Measurements from ENCODE around the gene TMIE. TPM values are rescaled to one million over a fixed set of nuclear protein-coding genes. Genes with fewer than 3 reads are reported as not detected.

The TMIE gene
- total RNA-seq, 4 donors from 2014 or later = 0.41 to 2.1 (median 1.6) TPM; not detected in 1

DNA sequence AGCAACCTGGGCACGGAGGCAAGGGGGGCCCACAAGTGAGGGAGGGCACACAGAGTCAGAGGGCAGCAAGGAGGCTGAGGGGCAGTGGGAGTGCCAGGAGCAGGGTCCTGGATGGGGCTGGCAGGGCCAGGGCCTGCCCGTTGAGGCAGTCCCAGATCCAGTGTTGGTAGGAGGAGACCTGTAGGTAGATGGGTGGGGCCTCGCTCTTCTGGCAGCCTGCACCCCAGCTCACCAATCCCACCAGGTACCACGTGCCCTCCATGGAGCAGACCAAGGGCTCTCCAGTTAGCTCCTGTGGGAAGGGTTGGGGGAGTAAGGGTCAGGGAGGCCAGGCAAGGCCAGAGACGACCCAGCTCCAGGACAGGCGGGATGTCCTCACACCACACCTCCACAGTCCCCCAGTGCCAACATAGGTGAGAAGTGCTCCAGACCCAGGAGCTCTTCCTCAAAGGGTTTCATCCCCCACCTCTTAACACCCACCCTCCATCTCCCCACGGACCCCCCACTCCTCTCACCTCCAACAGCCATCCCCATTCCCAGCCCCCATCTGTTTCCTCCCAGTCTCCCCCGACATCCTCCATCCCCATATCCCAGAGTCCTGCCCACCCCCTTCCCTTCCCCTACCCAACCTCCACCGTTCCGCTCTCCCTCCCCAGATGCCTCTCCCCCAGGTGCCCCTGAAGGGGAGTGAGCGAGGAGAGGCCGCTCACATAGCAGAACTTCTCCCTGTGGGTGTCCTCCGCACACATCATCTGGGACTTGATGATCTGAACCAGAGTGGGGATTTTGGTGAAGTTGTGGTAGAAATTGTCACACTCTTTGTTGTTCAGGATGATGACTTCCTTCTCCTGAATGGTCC is 11.2 kb downstream of the TMIE start:
- intact Hi-C loops (cut with DNase I; ENCODE audit: low total_unique reads) = no loop called here
- no peaks in the 10 kb centered on the region for H3K27me3 ChIP-seq
- H3K27ac ChIP-seq = no peak overlapping the region
- DNase-seq = peak; percentile 6
- TF ChIP-seq POLR2A (IDR thresholded peaks at IDR 0.05) = no peak
- TF ChIP-seq, protein P1, sequence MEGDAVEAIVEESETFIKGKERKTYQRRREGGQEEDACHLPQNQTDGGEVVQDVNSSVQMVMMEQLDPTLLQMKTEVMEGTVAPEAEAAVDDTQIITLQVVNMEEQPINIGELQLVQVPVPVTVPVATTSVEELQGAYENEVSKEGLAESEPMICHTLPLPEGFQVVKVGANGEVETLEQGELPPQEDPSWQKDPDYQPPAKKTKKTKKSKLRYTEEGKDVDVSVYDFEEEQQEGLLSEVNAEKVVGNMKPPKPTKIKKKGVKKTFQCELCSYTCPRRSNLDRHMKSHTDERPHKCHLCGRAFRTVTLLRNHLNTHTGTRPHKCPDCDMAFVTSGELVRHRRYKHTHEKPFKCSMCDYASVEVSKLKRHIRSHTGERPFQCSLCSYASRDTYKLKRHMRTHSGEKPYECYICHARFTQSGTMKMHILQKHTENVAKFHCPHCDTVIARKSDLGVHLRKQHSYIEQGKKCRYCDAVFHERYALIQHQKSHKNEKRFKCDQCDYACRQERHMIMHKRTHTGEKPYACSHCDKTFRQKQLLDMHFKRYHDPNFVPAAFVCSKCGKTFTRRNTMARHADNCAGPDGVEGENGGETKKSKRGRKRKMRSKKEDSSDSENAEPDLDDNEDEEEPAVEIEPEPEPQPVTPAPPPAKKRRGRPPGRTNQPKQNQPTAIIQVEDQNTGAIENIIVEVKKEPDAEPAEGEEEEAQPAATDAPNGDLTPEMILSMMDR (IDR thresholded peaks at IDR 0.05) = no peak
- no peaks in the 10 kb centered on the region for H3K36me3 ChIP-seq
- H3K4me1 ChIP-seq = no peaks in the 10 kb centered on the region
- H3K4me3 ChIP-seq = no peak overlapping the region
- H3K9me3 ChIP-seq = no peaks in the 10 kb centered on the region

DNA sequence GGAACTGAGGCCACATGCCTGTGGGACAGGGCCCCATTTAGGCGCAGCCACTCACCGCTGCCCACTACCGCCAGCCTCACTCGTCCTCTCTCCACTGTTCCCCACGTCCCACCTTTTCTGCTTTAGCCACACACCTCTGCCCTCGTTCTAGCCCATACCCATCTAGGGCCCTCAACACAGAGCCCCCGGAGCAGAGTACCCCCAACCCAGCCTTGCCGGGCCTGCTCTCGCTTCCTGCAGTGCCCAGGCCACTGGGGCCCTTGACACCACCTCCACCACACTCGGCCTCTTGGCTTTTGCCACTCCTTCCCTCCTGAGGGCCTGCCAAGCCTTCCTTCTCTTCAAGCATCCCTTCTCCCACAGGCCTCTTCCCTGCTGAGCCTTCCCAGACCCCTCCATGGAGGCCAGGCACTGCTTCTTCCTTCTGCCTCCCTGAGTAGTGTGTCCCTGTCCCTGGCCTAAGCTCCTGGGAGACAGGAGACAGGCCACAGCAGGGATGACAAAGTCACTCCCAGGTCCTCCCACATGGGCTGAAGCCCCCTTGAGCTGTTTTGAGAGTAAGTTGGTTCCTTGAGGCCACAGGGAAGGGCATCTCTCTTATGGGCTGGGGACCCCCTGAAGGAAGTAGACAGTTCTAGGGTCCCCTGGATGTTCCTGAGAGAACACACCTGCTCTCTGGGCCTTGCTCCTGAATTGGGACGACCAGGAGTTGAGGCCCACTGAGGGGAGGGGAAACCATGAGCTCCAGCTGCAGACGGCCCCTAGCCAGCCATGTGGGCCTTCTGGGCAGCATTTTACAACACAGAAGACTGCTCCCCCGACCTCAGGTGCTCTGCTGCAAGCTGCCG is 12.1 kb downstream of the TMIE start:
- Histone ChIP-seq H3K27ac (no peak overlapping the region), H3K9me3 (no peaks in the 10 kb centered on the region), H3K4me3 (no peak overlapping the region), H3K27me3 (no peaks in the 10 kb centered on the region), H3K36me3 (no peaks in the 10 kb centered on the region), H3K4me1 (no peaks in the 10 kb centered on the region)
- TF ChIP-seq, protein P1 (IDR thresholded peaks at IDR 0.05) = no peak
- TF ChIP-seq POLR2A (IDR thresholded peaks at IDR 0.05) = no peak
- intact Hi-C loops (cut with DNase I; ENCODE audit: low total_unique reads) = no loop called here
- DNase-seq = peak in 1 of 2 donors; percentile 2

DNA sequence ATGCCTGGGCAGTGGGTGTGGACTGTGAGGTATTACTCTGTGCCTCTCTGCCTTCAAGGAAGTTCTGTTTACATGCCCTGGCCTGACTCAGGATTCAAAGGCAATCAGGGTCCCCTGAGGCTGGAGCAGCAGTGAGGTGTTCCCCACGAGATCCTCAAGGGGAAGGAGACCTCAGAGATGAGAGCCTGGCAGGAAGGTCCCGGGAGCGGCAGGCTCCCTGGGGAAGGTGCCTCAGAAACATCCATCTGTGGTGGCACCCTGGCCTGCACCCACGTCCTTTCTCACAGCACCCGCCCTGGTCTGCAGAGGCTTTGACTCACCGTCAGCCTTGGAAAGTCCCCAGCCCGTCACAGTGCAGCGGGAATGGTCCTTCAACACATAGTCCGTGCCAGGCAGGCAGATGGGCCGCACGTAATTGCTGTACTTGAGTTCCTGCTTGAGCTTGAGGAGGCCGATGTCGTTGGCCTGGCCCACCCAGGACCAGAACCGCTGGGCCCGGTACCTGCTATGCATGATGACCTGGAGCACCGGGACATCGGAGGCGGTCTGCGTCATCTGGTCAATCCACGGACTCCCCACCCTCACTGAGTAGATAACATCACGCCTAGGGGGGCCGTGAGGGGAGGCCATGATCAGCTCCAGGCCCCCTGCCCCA is 12.8 kb downstream of the TMIE start:
- Histone ChIP-seq H3K27ac (no peak overlapping the region), H3K4me1 (no peaks in the 10 kb centered on the region), H3K27me3 (no peaks in the 10 kb centered on the region), H3K36me3 (no peaks in the 10 kb centered on the region), H3K9me3 (no peaks in the 10 kb centered on the region), H3K4me3 (no peak overlapping the region)
- DNase-seq = no peak
- intact Hi-C loops (cut with DNase I; ENCODE audit: low total_unique reads) = no loop called here
- TF ChIP-seq, protein P1 (IDR thresholded peaks at IDR 0.05) = no peak
- TF ChIP-seq POLR2A (IDR thresholded peaks at IDR 0.05) = no peak

DNA sequence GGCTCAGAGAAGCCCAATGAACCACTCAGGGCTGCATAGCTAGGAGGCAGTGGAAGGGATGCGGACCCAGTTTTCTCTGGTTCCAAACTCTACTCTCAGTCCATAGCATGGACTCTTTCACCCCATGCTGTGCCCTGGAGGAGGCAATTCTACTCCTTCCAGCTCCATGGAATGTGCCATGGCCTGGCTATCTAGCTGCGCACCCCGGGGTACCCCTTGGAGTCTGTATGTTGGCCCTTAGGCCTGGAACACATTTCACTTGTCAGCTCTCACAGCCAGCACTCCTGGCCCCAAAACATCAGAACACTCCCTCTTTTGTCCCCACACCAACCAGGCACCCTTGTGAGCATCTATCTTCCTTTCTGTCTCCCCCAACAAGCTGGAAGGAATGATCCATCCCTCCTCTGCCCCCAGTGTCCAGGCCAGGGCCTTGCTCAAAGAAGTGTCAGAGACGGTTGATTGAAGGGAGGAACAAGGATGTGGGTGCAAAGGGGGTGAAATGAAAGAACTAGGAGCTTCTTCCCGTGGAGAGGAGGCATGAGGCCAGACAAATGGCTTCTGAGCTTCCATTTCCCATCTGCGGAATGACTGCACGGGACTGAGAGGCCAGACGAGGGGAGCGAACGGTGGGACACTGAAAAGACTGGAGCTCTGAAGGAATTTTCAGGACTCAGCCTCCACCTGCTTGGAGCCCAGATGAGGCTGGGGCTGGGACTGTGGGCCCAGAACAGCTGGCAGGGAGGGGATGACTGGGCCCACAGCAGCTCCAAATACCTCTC is 13.7 kb downstream of the TMIE start:
- Histone ChIP-seq H3K27me3 (no peaks in the 10 kb centered on the region), H3K36me3 (no peaks in the 10 kb centered on the region), H3K4me1 (no peaks in the 10 kb centered on the region), H3K9me3 (no peaks in the 10 kb centered on the region), H3K4me3 (no peak overlapping the region), H3K27ac (no peak overlapping the region)
- no peak for DNase-seq
- intact Hi-C loops (cut with DNase I; ENCODE audit: low total_unique reads) = no loop called here
- no peak for TF ChIP-seq POLR2A (IDR thresholded peaks at IDR 0.05)
- TF ChIP-seq, protein P1 (IDR thresholded peaks at IDR 0.05) = no peak

All from uterus (tissue), 4 donors.